ENCODE data around the gene ZNF827.

Gene ZNF827

GRCh38 chr4:145784036-145784435, 154.6 kb downstream of the ZNF827 start:
- Histone ChIP-seq H3K4me1 (ENCODE audit: insufficient read depth, low read length) (peaks cover 10% of the 10 kb centered on the region), H3K27ac (ENCODE audit: low read length) (no peak overlapping the region), H3K9me3 (ENCODE audit: insufficient read depth, low read depth, low read length) (no peaks in the 10 kb centered on the region), H3K36me3 (ENCODE audit: insufficient read depth, low read depth, low read length) (peaks cover 22% of the 10 kb centered on the region), H3K27me3 (ENCODE audit: insufficient read depth, low read length) (no peaks in the 10 kb centered on the region), H3K4me3 (ENCODE audit: low read length) (no peak overlapping the region), H3K9ac (ENCODE audit: low read depth, low read length) (no peak overlapping the region)

GRCh38 chr4:145782756-145783155, 155.9 kb downstream of the ZNF827 start:
- Histone ChIP-seq H3K9me3 (ENCODE audit: insufficient read depth, low read depth, low read length) (no peaks in the 10 kb centered on the region), H3K4me3 (ENCODE audit: low read length) (no peak overlapping the region), H3K27me3 (ENCODE audit: insufficient read depth, low read length) (no peaks in the 10 kb centered on the region), H3K27ac (ENCODE audit: low read length) (no peak overlapping the region), H3K9ac (ENCODE audit: low read depth, low read length) (no peak overlapping the region), H3K36me3 (ENCODE audit: insufficient read depth, low read depth, low read length) (peaks cover 30% of the 10 kb centered on the region), H3K4me1 (ENCODE audit: insufficient read depth, low read length) (peaks cover 14% of the 10 kb centered on the region)

GRCh38 chr4:145781351-145781750, 157.3 kb downstream of the ZNF827 start:
- no peak overlapping the region for H3K27ac ChIP-seq (ENCODE audit: low read length)

GRCh38 chr4:145779319-145779801, 159.3 kb downstream of the ZNF827 start:
- Histone ChIP-seq H3K4me1 (ENCODE audit: insufficient read depth, low read length) (peaks cover 14% of the 10 kb centered on the region), H3K27me3 (ENCODE audit: insufficient read depth, low read length) (no peaks in the 10 kb centered on the region), H3K36me3 (ENCODE audit: insufficient read depth, low read depth, low read length) (peaks cover 42% of the 10 kb centered on the region), H3K4me3 (ENCODE audit: low read length) (no peak overlapping the region), H3K27ac (ENCODE audit: low read length) (peak overlapping the region; percentile 82), H3K9me3 (ENCODE audit: insufficient read depth, low read depth, low read length) (no peaks in the 10 kb centered on the region), H3K9ac (ENCODE audit: low read depth, low read length) (peak overlapping the region; percentile 37; the same call in 1 of the 2 replicates)

More at GRCh38 chr4:145781351-145781750, 157.3 kb downstream of the ZNF827 start:
- Histone ChIP-seq H3K9ac (ENCODE audit: low read depth, low read length) (no peak overlapping the region), H3K27me3 (ENCODE audit: insufficient read depth, low read length) (no peaks in the 10 kb centered on the region), H3K4me3 (ENCODE audit: low read length) (no peak overlapping the region), H3K36me3 (ENCODE audit: insufficient read depth, low read depth, low read length) (peaks cover 30% of the 10 kb centered on the region), H3K9me3 (ENCODE audit: insufficient read depth, low read depth, low read length) (no peaks in the 10 kb centered on the region), H3K4me1 (ENCODE audit: insufficient read depth, low read length) (peaks cover 14% of the 10 kb centered on the region)

GRCh38 chr4:145776208-145776607, 162.4 kb downstream of the ZNF827 start:
- Histone ChIP-seq H3K9me3 (ENCODE audit: insufficient read depth, low read depth, low read length) (no peaks in the 10 kb centered on the region), H3K4me1 (ENCODE audit: insufficient read depth, low read length) (peaks cover 14% of the 10 kb centered on the region), H3K9ac (ENCODE audit: low read depth, low read length) (no peak overlapping the region), H3K4me3 (ENCODE audit: low read length) (no peak overlapping the region), H3K36me3 (ENCODE audit: insufficient read depth, low read depth, low read length) (peaks cover 64% of the 10 kb centered on the region), H3K27ac (ENCODE audit: low read length) (no peak overlapping the region), H3K27me3 (ENCODE audit: insufficient read depth, low read length) (no peaks in the 10 kb centered on the region)

GRCh38 chr4:145775406-145775805, 163.2 kb downstream of the ZNF827 start:
- Histone ChIP-seq H3K27me3 (ENCODE audit: insufficient read depth, low read length) (no peaks in the 10 kb centered on the region), H3K27ac (ENCODE audit: low read length) (no peak overlapping the region)

GRCh38 chr4:145774473-145774872, 164.2 kb downstream of the ZNF827 start:
- peaks cover 67% of the 10 kb centered on the region for H3K36me3 ChIP-seq (ENCODE audit: insufficient read depth, low read depth, low read length)
- no peaks in the 10 kb centered on the region for H3K9me3 ChIP-seq (ENCODE audit: insufficient read depth, low read depth, low read length)
- H3K4me1 ChIP-seq (ENCODE audit: insufficient read depth, low read length), result peaks cover 8% of the 10 kb centered on the region
- no peak overlapping the region for H3K27ac ChIP-seq (ENCODE audit: low read length)
- H3K9ac ChIP-seq (ENCODE audit: low read depth, low read length), result no peak overlapping the region
- no peak overlapping the region for H3K4me3 ChIP-seq (ENCODE audit: low read length)
- H3K27me3 ChIP-seq (ENCODE audit: insufficient read depth, low read length), result no peaks in the 10 kb centered on the region

More at GRCh38 chr4:145775406-145775805, 163.2 kb downstream of the ZNF827 start:
- Histone ChIP-seq H3K9me3 (ENCODE audit: insufficient read depth, low read depth, low read length) (no peaks in the 10 kb centered on the region), H3K4me3 (ENCODE audit: low read length) (no peak overlapping the region), H3K36me3 (ENCODE audit: insufficient read depth, low read depth, low read length) (peaks cover 70% of the 10 kb centered on the region), H3K4me1 (ENCODE audit: insufficient read depth, low read length) (peaks cover 14% of the 10 kb centered on the region), H3K9ac (ENCODE audit: low read depth, low read length) (no peak overlapping the region)

GRCh38 chr4:145773581-145774234, 164.9 kb downstream of the ZNF827 start:
- no peaks in the 10 kb centered on the region for H3K27me3 ChIP-seq (ENCODE audit: insufficient read depth, low read length)
- no peak overlapping the region for H3K4me3 ChIP-seq (ENCODE audit: low read length)
- H3K4me1 ChIP-seq (ENCODE audit: insufficient read depth, low read length), result peaks cover under 1% of the 10 kb centered on the region; the same call in 1 of the 2 replicates
- no peak overlapping the region for H3K9ac ChIP-seq (ENCODE audit: low read depth, low read length)
- no peak overlapping the region for H3K27ac ChIP-seq (ENCODE audit: low read length)
- H3K36me3 ChIP-seq (ENCODE audit: insufficient read depth, low read depth, low read length), result peaks cover 60% of the 10 kb centered on the region
- no peaks in the 10 kb centered on the region for H3K9me3 ChIP-seq (ENCODE audit: insufficient read depth, low read depth, low read length)

GRCh38 chr4:145772347-145772746, 166.3 kb downstream of the ZNF827 start:
- Histone ChIP-seq H3K4me1 (ENCODE audit: insufficient read depth, low read length) (no peaks in the 10 kb centered on the region), H3K9me3 (ENCODE audit: insufficient read depth, low read depth, low read length) (no peaks in the 10 kb centered on the region), H3K9ac (ENCODE audit: low read depth, low read length) (no peak overlapping the region), H3K27ac (ENCODE audit: low read length) (no peak overlapping the region), H3K36me3 (ENCODE audit: insufficient read depth, low read depth, low read length) (peaks cover 55% of the 10 kb centered on the region), H3K27me3 (ENCODE audit: insufficient read depth, low read length) (no peaks in the 10 kb centered on the region), H3K4me3 (ENCODE audit: low read length) (no peak overlapping the region)

GRCh38 chr4:145770124-145770523, 168.5 kb downstream of the ZNF827 start:
- H3K9me3 ChIP-seq (ENCODE audit: insufficient read depth, low read depth, low read length), result no peaks in the 10 kb centered on the region
- no peak overlapping the region for H3K4me3 ChIP-seq (ENCODE audit: low read length)
- H3K27ac ChIP-seq (ENCODE audit: low read length), result no peak overlapping the region
- peaks cover 61% of the 10 kb centered on the region for H3K36me3 ChIP-seq (ENCODE audit: insufficient read depth, low read depth, low read length)
- H3K27me3 ChIP-seq (ENCODE audit: insufficient read depth, low read length), result no peaks in the 10 kb centered on the region
- H3K4me1 ChIP-seq (ENCODE audit: insufficient read depth, low read length), result no peaks in the 10 kb centered on the region
- H3K9ac ChIP-seq (ENCODE audit: low read depth, low read length), result no peak overlapping the region

- H3K27me3 ChIP-seq (ENCODE audit: insufficient read depth, low read length), result no peaks in the 10 kb centered on the region
- H3K36me3 ChIP-seq (ENCODE audit: insufficient read depth, low read depth, low read length), result peaks cover 61% of the 10 kb centered on the region
- no peak overlapping the region for H3K4me3 ChIP-seq (ENCODE audit: low read length)
- no peak overlapping the region for H3K9ac ChIP-seq (ENCODE audit: low read depth, low read length)
- H3K9me3 ChIP-seq (ENCODE audit: insufficient read depth, low read depth, low read length), result no peaks in the 10 kb centered on the region
- no peak overlapping the region for H3K27ac ChIP-seq (ENCODE audit: low read length)
- no peaks in the 10 kb centered on the region for H3K4me1 ChIP-seq (ENCODE audit: insufficient read depth, low read length)
Measured at GRCh38 chr4:145769450-145770037, 169.1 kb downstream of the ZNF827 start.

- Histone ChIP-seq H3K36me3 (ENCODE audit: insufficient read depth, low read depth, low read length) (peaks cover 57% of the 10 kb centered on the region), H3K4me1 (ENCODE audit: insufficient read depth, low read length) (no peaks in the 10 kb centered on the region)
Measured at GRCh38 chr4:145766273-145766672, 172.3 kb downstream of the ZNF827 start.

More at GRCh38 chr4:145766273-145766672, 172.3 kb downstream of the ZNF827 start:
- Histone ChIP-seq H3K4me3 (ENCODE audit: low read length) (no peak overlapping the region), H3K27me3 (ENCODE audit: insufficient read depth, low read length) (no peaks in the 10 kb centered on the region), H3K27ac (ENCODE audit: low read length) (no peak overlapping the region), H3K9me3 (ENCODE audit: insufficient read depth, low read depth, low read length) (no peaks in the 10 kb centered on the region), H3K9ac (ENCODE audit: low read depth, low read length) (no peak overlapping the region)

Measured in iPS-20b (cell line).